ENCODE measurements around the gene MYADM. TPM values are rescaled to one million over a fixed set of nuclear protein-coding genes. Genes with fewer than 3 reads are reported as not detected.
A peak's percentile ranks its signal among the peaks of the same experiment; 100 is the strongest.

MYADM gene
- total and polyA plus RNA-seq, 8 donors: 14.0 to 57.6 (median 31.0) TPM

GRCh38 chr19:53873773-53874605, 6.3 kb downstream of the MYADM start:
- Histone ChIP-seq H3K4me3 (no peak overlapping the region), H3K27ac (no peak overlapping the region), H3K4me1 (peaks cover 0 to 3% (median 0%) of the 10 kb centered on the region in 3 donors), H3K9me3 (no peaks in the 10 kb centered on the region), H3K27me3 (no peaks in the 10 kb centered on the region), H3K36me3 (peaks cover 0 to 11% (median 5%) of the 10 kb centered on the region in 3 donors)
- DNase-seq: peak in 1 of 6 donors; percentile 23
- no peak for ATAC-seq
- WGBS, 2 donors: 94 to 95% methylated on average over 51 of the region's 51 CpGs
- no peak for TF ChIP-seq CTCF (IDR thresholded peaks at IDR 0.05)
- intact Hi-C loops (cut with DNase I): no loop called here
- no peak for FAIRE-seq

GRCh38 chr19:53874606-53874990, 6.9 kb downstream of the MYADM start:
- H3K27ac ChIP-seq: no peak overlapping the region
- DNase-seq (no peak), ATAC-seq (no peak), FAIRE-seq (no peak)
- H3K27me3 ChIP-seq: no peaks in the 10 kb centered on the region
- H3K36me3 ChIP-seq: peaks cover 0 to 11% (median 5%) of the 10 kb centered on the region in 3 donors
- intact Hi-C loops (cut with DNase I): no loop called here
- no peaks in the 10 kb centered on the region for H3K9me3 ChIP-seq
- no peak for TF ChIP-seq CTCF (IDR thresholded peaks at IDR 0.05)
- peaks cover 0 to 4% (median 0%) of the 10 kb centered on the region in 3 donors for H3K4me1 ChIP-seq
- H3K4me3 ChIP-seq: no peak overlapping the region
- 77 to 92% methylated on average over 6 of the region's 6 CpGs for WGBS, 2 donors

- H3K4me1 ChIP-seq: peaks cover 0 to 4% (median 0%) of the 10 kb centered on the region in 3 donors
- no peaks in the 10 kb centered on the region for H3K27me3 ChIP-seq
- no peak for FAIRE-seq
- peak in 1 of 6 donors; percentile 1 for DNase-seq
- H3K9me3 ChIP-seq: no peaks in the 10 kb centered on the region
- WGBS, 2 donors: 88 to 94% methylated on average over 17 of the region's 17 CpGs
- no peak overlapping the region for H3K4me3 ChIP-seq
- intact Hi-C loops (cut with DNase I): no loop called here
- no peak for TF ChIP-seq CTCF (IDR thresholded peaks at IDR 0.05)
- ATAC-seq: no peak
- no peak overlapping the region for H3K27ac ChIP-seq
- peaks cover 0 to 11% (median 5%) of the 10 kb centered on the region in 3 donors for H3K36me3 ChIP-seq
Measured at GRCh38 chr19:53875602-53876325, 8.1 kb downstream of the MYADM start.

GRCh38 chr19:53876651-53877224, 9.1 kb downstream of the MYADM start:
- Histone ChIP-seq H3K4me1 (peaks cover 0 to 4% (median under 1%) of the 10 kb centered on the region in 3 donors), H3K4me3 (no peak overlapping the region), H3K27ac (no peak overlapping the region), H3K9me3 (no peaks in the 10 kb centered on the region), H3K27me3 (no peaks in the 10 kb centered on the region), H3K36me3 (peaks cover 0 to 11% (median 5%) of the 10 kb centered on the region in 3 donors)
- DNase-seq (no peak), ATAC-seq (no peak), FAIRE-seq (no peak)
- intact Hi-C loops (cut with DNase I): no loop called here
- no peak for TF ChIP-seq CTCF (IDR thresholded peaks at IDR 0.05)
- 64 to 89% methylated on average over 5 to 6 of the region's 6 CpGs for WGBS, 2 donors
